Activated gamma-delta T cell treated with Interleukin-2 at 50 U/mL for 16 hours (primary cell): ENCODE data around the gene DRC1.
"Not testable (repeated sequence)": the region's sequence is repeated elsewhere in the genome, so short reads cannot be mapped to it uniquely, and the experiment has no call there.

Source experiments
- DNase-seq: peaks from one replicate; pipeline ENCODE4 v3.0.0-alpha.2; 2020

The DRC1 gene

GRCh38 chr2:26401739-26402541 is at the start of gene DRC1:
DRC1 (plus strand) TSS chr2:26401920; CDS start chr2:26401990, 70 bp downstream.
- DNase-seq, result no peak

- no peak for DNase-seq
These were observed 48.8 kb upstream of the DRC1 start for GRCh38 chr2:26352892-26353291.

GRCh38 chr2:26354469-26354868 is 47.3 kb upstream of the DRC1 start:
- DNase-seq, result not testable (repeated sequence)

GRCh38 chr2:26355038-26355995 is 46.4 kb upstream of the DRC1 start:
- DNase-seq, result no peak

- no peak for DNase-seq
These were observed 45.6 kb upstream of the DRC1 start for GRCh38 chr2:26356111-26356510.

- DNase-seq, result no peak
These were observed 44.9 kb upstream of the DRC1 start for GRCh38 chr2:26356771-26357170.

- DNase-seq, result no peak
These were observed 41.7 kb upstream of the DRC1 start for GRCh38 chr2:26359886-26360473.

- no peak for DNase-seq
These were observed 38.4 kb upstream of the DRC1 start for GRCh38 chr2:26363323-26363722.

GRCh38 chr2:26363958-26364357 is 37.8 kb upstream of the DRC1 start:
- no peak for DNase-seq

- DNase-seq, result no peak
These were observed 37.1 kb upstream of the DRC1 start for GRCh38 chr2:26364669-26365068.

- no peak for DNase-seq
These were observed 34.8 kb upstream of the DRC1 start for GRCh38 chr2:26366957-26367356.

GRCh38 chr2:26369664-26370063 is 32.1 kb upstream of the DRC1 start:
- not testable (repeated sequence) for DNase-seq

- DNase-seq, result not testable (repeated sequence)
These were observed 30.8 kb upstream of the DRC1 start for GRCh38 chr2:26370909-26371308.

- DNase-seq, result no peak
These were observed 24.9 kb upstream of the DRC1 start for GRCh38 chr2:26376799-26377198.

GRCh38 chr2:26380281-26380680 is 21.4 kb upstream of the DRC1 start:
- no peak for DNase-seq

GRCh38 chr2:26382564-26382963 is 19.2 kb upstream of the DRC1 start:
- DNase-seq, result no peak

GRCh38 chr2:26384183-26384582 is 17.5 kb upstream of the DRC1 start:
- DNase-seq, result no peak

- DNase-seq, result no peak
These were observed 17.1 kb upstream of the DRC1 start for GRCh38 chr2:26384597-26384996.

GRCh38 chr2:26387189-26387588 is 14.5 kb upstream of the DRC1 start:
- DNase-seq, result no peak

- no peak for DNase-seq
These were observed 7.0 kb upstream of the DRC1 start for GRCh38 chr2:26394694-26395093.

- no peak for DNase-seq
These were observed 6.3 kb upstream of the DRC1 start for GRCh38 chr2:26395394-26395793.

GRCh38 chr2:26396734-26397298 is 4.9 kb upstream of the DRC1 start:
- DNase-seq, result no peak

- no peak for DNase-seq
These were observed 1.8 kb upstream of the DRC1 start for GRCh38 chr2:26399771-26400376.
